ENCODE data around the gene DHX9. TPM values are rescaled to one million over a fixed set of nuclear protein-coding genes. Genes with fewer than 3 reads are reported as not detected.

The DHX9 gene
- total RNA-seq, 3 donors from 2014 or later (not counting 1 experiment from before 2014, with no cell fraction given), result 208 to 226 (median 226) TPM

DNA sequence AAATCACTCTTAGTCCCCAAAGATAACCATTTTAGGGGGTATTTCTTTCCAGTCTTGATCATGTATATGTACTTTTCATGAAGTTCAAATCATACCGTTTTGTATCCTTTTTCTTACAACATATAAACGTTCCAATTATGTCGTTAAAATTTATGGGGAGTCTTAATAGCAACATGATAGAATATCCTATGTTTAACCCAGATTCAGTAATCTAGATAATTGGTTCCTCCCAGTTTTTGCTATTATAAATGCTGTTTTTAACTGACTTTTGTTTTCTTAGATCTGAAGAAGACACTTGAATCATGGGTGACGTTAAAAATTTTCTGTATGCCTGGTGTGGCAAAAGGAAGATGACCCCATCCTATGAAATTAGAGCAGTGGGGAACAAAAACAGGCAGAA is 3.1 kb downstream of the DHX9 start:
- no peaks in the 10 kb centered on the region for H3K9me3 Mint-ChIP-seq
- Histone ChIP-seq H3K4me1 (ENCODE audit: control insufficient read depth, insufficient read depth, low read length) (peaks cover 29% of the 10 kb centered on the region), H3K9me3 (ENCODE audit: control insufficient read depth, insufficient read depth, low read length) (no peaks in the 10 kb centered on the region), H3K27ac (ENCODE audit: low read length) (no peak overlapping the region), H3K36me3 (ENCODE audit: control insufficient read depth, insufficient read depth, low read length) (peaks cover 31% of the 10 kb centered on the region), H3K4me3 (ENCODE audit: low read length) (no peak overlapping the region), H3K27me3 (ENCODE audit: control insufficient read depth, insufficient read depth, low read length) (no peaks in the 10 kb centered on the region)
- no peaks in the 10 kb centered on the region for H3K36me3 Mint-ChIP-seq
- H3K4me3 Mint-ChIP-seq, result peak overlapping the region; percentile 99
- WGBS (ENCODE audit: insufficient coverage), result 42% methylated on average over 1 of the region's 4 CpGs
- no peak for TF ChIP-seq CTCF (IDR thresholded peaks at IDR 0.05)
- no peaks in the 10 kb centered on the region for H3K27me3 Mint-ChIP-seq (ENCODE audit: low read depth in 2 of 2)
- ATAC-seq (no peak), DNase-seq (no peak)
- peak overlapping the region; percentile 39 to 94 for H3K27ac Mint-ChIP-seq
- intact Hi-C loops (cut with micrococcal nuclease), result loop anchor here (10.0 kb wide), 1 partner anchor 1747 kb away; no protein-coding TSS in a partner anchor
- H3K4me1 Mint-ChIP-seq, result peaks cover 59 to 63% of the 10 kb centered on the region in 2 donors

GRCh38 chr1:182845379-182845778 is 6.2 kb downstream of the DHX9 start:
- Histone ChIP-seq H3K27ac (ENCODE audit: low read length) (no peak overlapping the region), H3K27me3 (ENCODE audit: control insufficient read depth, insufficient read depth, low read length) (no peaks in the 10 kb centered on the region), H3K36me3 (ENCODE audit: control insufficient read depth, insufficient read depth, low read length) (peaks cover 61% of the 10 kb centered on the region), H3K4me3 (ENCODE audit: low read length) (no peak overlapping the region), H3K4me1 (ENCODE audit: control insufficient read depth, insufficient read depth, low read length) (peaks cover 16% of the 10 kb centered on the region), H3K9me3 (ENCODE audit: control insufficient read depth, insufficient read depth, low read length) (no peaks in the 10 kb centered on the region)
- Mint-ChIP-seq H3K36me3 (peaks cover 6% of the 10 kb centered on the region), H3K27me3 (ENCODE audit: low read depth in 2 of 2) (no peaks in the 10 kb centered on the region), H3K4me1 (peaks cover 67 to 75% of the 10 kb centered on the region in 2 donors), H3K4me3 (no peak overlapping the region), H3K27ac (peak overlapping the region in 1 of 2 donors; percentile 11), H3K9me3 (no peaks in the 10 kb centered on the region)
- WGBS (ENCODE audit: insufficient coverage), result 68% methylated on average over 1 of the region's 1 CpG
- intact Hi-C loops (cut with micrococcal nuclease), result loop anchor here (10.0 kb wide), 1 partner anchor 1751 kb away; no protein-coding TSS in a partner anchor
- no peak for TF ChIP-seq CTCF (IDR thresholded peaks at IDR 0.05)
- DNase-seq, result no peak
- peak in 1 of 3 donors; percentile 12 for ATAC-seq

DNA sequence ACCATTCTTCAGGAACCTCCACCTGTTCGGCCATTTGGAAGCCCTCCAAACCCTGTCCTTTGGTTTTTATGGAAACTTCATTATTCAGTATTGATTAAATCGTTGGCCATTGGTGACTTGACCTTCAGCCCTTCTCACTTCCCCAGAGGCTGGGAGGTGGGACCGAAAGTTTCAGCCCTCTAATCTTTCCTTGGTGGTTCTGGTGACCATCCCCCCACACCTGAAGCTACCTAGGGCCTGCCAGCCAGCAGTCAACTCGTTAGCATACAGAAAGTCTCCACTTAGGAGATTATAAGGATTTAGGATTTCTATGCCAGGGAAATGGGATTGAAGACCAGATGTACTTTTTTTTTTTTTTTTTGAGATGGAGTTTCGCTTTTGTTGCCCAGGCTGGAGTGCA is 6.7 kb downstream of the DHX9 start:
- H3K27me3 Mint-ChIP-seq (ENCODE audit: low read depth in 2 of 2), result no peaks in the 10 kb centered on the region
- WGBS (ENCODE audit: insufficient coverage), result 97% methylated on average over 5 of the region's 5 CpGs
- H3K27ac Mint-ChIP-seq, result no peak overlapping the region
- no peak for TF ChIP-seq CTCF (IDR thresholded peaks at IDR 0.05)
- Histone ChIP-seq H3K9me3 (ENCODE audit: control insufficient read depth, insufficient read depth, low read length) (no peaks in the 10 kb centered on the region), H3K36me3 (ENCODE audit: control insufficient read depth, insufficient read depth, low read length) (peaks cover 66% of the 10 kb centered on the region), H3K27ac (ENCODE audit: low read length) (no peak overlapping the region), H3K4me1 (ENCODE audit: control insufficient read depth, insufficient read depth, low read length) (peaks cover 11% of the 10 kb centered on the region), H3K27me3 (ENCODE audit: control insufficient read depth, insufficient read depth, low read length) (no peaks in the 10 kb centered on the region), H3K4me3 (ENCODE audit: low read length) (no peak overlapping the region)
- DNase-seq (no peak), ATAC-seq (no peak)
- H3K9me3 Mint-ChIP-seq, result no peaks in the 10 kb centered on the region
- intact Hi-C loops (cut with micrococcal nuclease), result loop anchor here (10.0 kb wide), 1 partner anchor 1751 kb away; no protein-coding TSS in a partner anchor
- no peak overlapping the region for H3K4me3 Mint-ChIP-seq
- H3K4me1 Mint-ChIP-seq, result peaks cover 66 to 75% of the 10 kb centered on the region in 2 donors
- peaks cover 6% of the 10 kb centered on the region for H3K36me3 Mint-ChIP-seq

GRCh38 chr1:182847105-182847504 is 8.0 kb downstream of the DHX9 start:
- no peak for ATAC-seq
- peaks cover 7% of the 10 kb centered on the region for H3K4me1 ChIP-seq (ENCODE audit: control insufficient read depth, insufficient read depth, low read length)

More at GRCh38 chr1:182847105-182847504, 8.0 kb downstream of the DHX9 start:
- no peak overlapping the region for H3K27ac ChIP-seq (ENCODE audit: low read length)
- H3K4me3 ChIP-seq (ENCODE audit: low read length), result no peak overlapping the region
- H3K9me3 Mint-ChIP-seq, result no peaks in the 10 kb centered on the region
- no peaks in the 10 kb centered on the region for H3K9me3 ChIP-seq (ENCODE audit: control insufficient read depth, insufficient read depth, low read length)
- peak overlapping the region in 1 of 2 donors; percentile 53 for H3K27ac Mint-ChIP-seq
- intact Hi-C loops (cut with micrococcal nuclease), result loop anchor here (10.0 kb wide), 1 partner anchor 1752 kb away; no protein-coding TSS in a partner anchor
- H3K36me3 Mint-ChIP-seq, result peaks cover 6% of the 10 kb centered on the region
- H3K4me1 Mint-ChIP-seq, result peaks cover 56 to 65% of the 10 kb centered on the region in 2 donors
- TF ChIP-seq CTCF (IDR thresholded peaks at IDR 0.05), result no peak
- H3K27me3 Mint-ChIP-seq (ENCODE audit: low read depth in 2 of 2), result no peaks in the 10 kb centered on the region
- H3K27me3 ChIP-seq (ENCODE audit: control insufficient read depth, insufficient read depth, low read length), result no peaks in the 10 kb centered on the region
- no peak for DNase-seq
- H3K36me3 ChIP-seq (ENCODE audit: control insufficient read depth, insufficient read depth, low read length), result peaks cover 77% of the 10 kb centered on the region
- H3K4me3 Mint-ChIP-seq, result no peak overlapping the region

Measured in natural killer cell (primary cell).